Skeletal muscle satellite cell (primary cell): ENCODE results near the gene PIGU.
A peak's percentile ranks its signal among the peaks of the same experiment; 100 is the strongest.
"Not testable (repeated sequence)": the region's sequence is repeated elsewhere in the genome, so short reads cannot be mapped to it uniquely, and the experiment has no call there.

Experiments used
- H3K27me3 ChIP-seq: 2 replicates; pipeline ENCODE4 v1.7.0; 2013; ENCODE audit warnings: low read length; ENCODE audit not compliant: control insufficient read depth, insufficient read depth
- H3K36me3 ChIP-seq: 2 replicates; pipeline ENCODE4 v1.7.0; 2013; ENCODE audit warnings: mild to moderate bottlenecking, control low read depth, low read length; ENCODE audit not compliant: insufficient read depth
- H3K4me1 ChIP-seq: 2 replicates; pipeline ENCODE4 v1.7.0; 2013; ENCODE audit warnings: low read length; ENCODE audit not compliant: control insufficient read depth, insufficient read depth
- H3K4me2 ChIP-seq: 2 replicates; pipeline ENCODE4 v1.7.0; 2013; ENCODE audit warnings: mild to moderate bottlenecking, low read length
- H3K4me3 ChIP-seq: 2 replicates; pipeline ENCODE4 v1.7.0; 2013; ENCODE audit warnings: low read length
- H3K9ac ChIP-seq: 2 replicates; pipeline ENCODE4 v1.7.0; 2013; ENCODE audit warnings: mild to moderate bottlenecking, low read depth, low read length, moderate library complexity
- H3K9me3 ChIP-seq: replicated peaks from 2 replicates; pipeline ENCODE4 v1.7.0; 2013; ENCODE audit warnings: mild to moderate bottlenecking, control low read depth, low read length

Gene PIGU

GRCh38 chr20:34680586-34681175 lies 3.8 kb upstream of the PIGU start:
- Histone ChIP-seq H3K36me3 (no peaks in the 10 kb centered on the region), H3K9me3 (no peaks in the 10 kb centered on the region), H3K4me1 (peaks cover 5% of the 10 kb centered on the region), H3K4me3 (no peak overlapping the region), H3K9ac (no peak overlapping the region), H3K27me3 (peaks cover 3% of the 10 kb centered on the region), H3K4me2 (no peak overlapping the region)

- Histone ChIP-seq H3K4me1 (peaks cover 8% of the 10 kb centered on the region), H3K4me3 (peak overlapping the region; percentile 98), H3K36me3 (no peaks in the 10 kb centered on the region), H3K27me3 (no peaks in the 10 kb centered on the region), H3K9ac (peak overlapping the region; percentile 82), H3K9me3 (no peaks in the 10 kb centered on the region), H3K4me2 (peak overlapping the region; percentile 91)
These were observed 775 bp downstream of the PIGU start for GRCh38 chr20:34675993-34676641.

GRCh38 chr20:34675561-34675960 lies 1.3 kb downstream of the PIGU start:
- H3K9me3 ChIP-seq, result no peaks in the 10 kb centered on the region
- H3K27me3 ChIP-seq, result no peaks in the 10 kb centered on the region
- H3K4me1 ChIP-seq, result peaks cover 8% of the 10 kb centered on the region
- H3K36me3 ChIP-seq, result no peaks in the 10 kb centered on the region
- peak overlapping the region; percentile 98 for H3K4me3 ChIP-seq
- H3K4me2 ChIP-seq, result peak overlapping the region; percentile 91
- peak overlapping the region; percentile 82 for H3K9ac ChIP-seq

- Histone ChIP-seq H3K4me2 (no peak overlapping the region), H3K9ac (no peak overlapping the region), H3K4me3 (no peak overlapping the region), H3K36me3 (no peaks in the 10 kb centered on the region), H3K27me3 (no peaks in the 10 kb centered on the region), H3K9me3 (no peaks in the 10 kb centered on the region), H3K4me1 (peaks cover 8% of the 10 kb centered on the region)
These were observed 3.5 kb downstream of the PIGU start for GRCh38 chr20:34673412-34673811.

GRCh38 chr20:34669094-34669493 lies 7.8 kb downstream of the PIGU start:
- Histone ChIP-seq H3K9ac (no peak overlapping the region), H3K9me3 (no peaks in the 10 kb centered on the region), H3K27me3 (no peaks in the 10 kb centered on the region), H3K4me3 (no peak overlapping the region), H3K36me3 (no peaks in the 10 kb centered on the region), H3K4me2 (no peak overlapping the region), H3K4me1 (no peaks in the 10 kb centered on the region)

- H3K27me3 ChIP-seq, H3K4me3 ChIP-seq, H3K4me2 ChIP-seq, H3K36me3 ChIP-seq, H3K9ac ChIP-seq, H3K4me1 ChIP-seq, H3K9me3 ChIP-seq: not testable (repeated sequence)
These were observed 12.1 kb downstream of the PIGU start for GRCh38 chr20:34664751-34665150.

GRCh38 chr20:34663213-34663943 lies 13.5 kb downstream of the PIGU start:
- H3K4me2 ChIP-seq, result no peak overlapping the region
- peaks cover 3% of the 10 kb centered on the region for H3K4me1 ChIP-seq
- H3K36me3 ChIP-seq, result no peaks in the 10 kb centered on the region
- no peaks in the 10 kb centered on the region for H3K9me3 ChIP-seq
- no peak overlapping the region for H3K4me3 ChIP-seq
- H3K27me3 ChIP-seq, result no peaks in the 10 kb centered on the region
- no peak overlapping the region for H3K9ac ChIP-seq

GRCh38 chr20:34661811-34662210 lies 15.1 kb downstream of the PIGU start:
- not testable (repeated sequence) for H3K4me3 ChIP-seq, H3K36me3 ChIP-seq, H3K9ac ChIP-seq, H3K4me1 ChIP-seq, H3K27me3 ChIP-seq, H3K4me2 ChIP-seq, H3K9me3 ChIP-seq

- not testable (repeated sequence) for H3K9ac ChIP-seq, H3K36me3 ChIP-seq, H3K9me3 ChIP-seq, H3K27me3 ChIP-seq, H3K4me3 ChIP-seq, H3K4me1 ChIP-seq, H3K4me2 ChIP-seq
These were observed 18.2 kb downstream of the PIGU start for GRCh38 chr20:34658654-34659053.

GRCh38 chr20:34654207-34654744 lies 22.6 kb downstream of the PIGU start:
- no peaks in the 10 kb centered on the region for H3K27me3 ChIP-seq
- H3K4me3 ChIP-seq, result no peak overlapping the region
- no peak overlapping the region for H3K9ac ChIP-seq
- no peak overlapping the region for H3K4me2 ChIP-seq
- no peaks in the 10 kb centered on the region for H3K9me3 ChIP-seq
- no peaks in the 10 kb centered on the region for H3K36me3 ChIP-seq
- no peaks in the 10 kb centered on the region for H3K4me1 ChIP-seq

- no peaks in the 10 kb centered on the region for H3K36me3 ChIP-seq
- H3K4me2 ChIP-seq, result no peak overlapping the region
- no peaks in the 10 kb centered on the region for H3K27me3 ChIP-seq
- no peaks in the 10 kb centered on the region for H3K4me1 ChIP-seq
- H3K9me3 ChIP-seq, result no peaks in the 10 kb centered on the region
- no peak overlapping the region for H3K9ac ChIP-seq
- H3K4me3 ChIP-seq, result no peak overlapping the region
These were observed 25.7 kb downstream of the PIGU start for GRCh38 chr20:34651200-34651599.
